HG03565 (cell line): ENCODE data around the gene TPPP3.

Source experiments
- ATAC-seq: cut with Tn5 transposase; IDR thresholded peaks from one replicate; pipeline ENCODE4 v1.9.1; 2021; ENCODE audit warnings: mild to moderate bottlenecking, moderate library complexity; ENCODE audit not compliant: unreplicated experiment

Gene TPPP3

GRCh38 chr16:67405336-67405735 is 12.0 kb upstream of the TPPP3 start:
- ATAC-seq, result no peak

GRCh38 chr16:67404740-67405226 is 11.5 kb upstream of the TPPP3 start:
- ATAC-seq, result no peak

- no peak for ATAC-seq
These were observed 10.8 kb upstream of the TPPP3 start for GRCh38 chr16:67403976-67404555.

GRCh38 chr16:67400901-67401300 is 7.6 kb upstream of the TPPP3 start:
- no peak for ATAC-seq

- no peak for ATAC-seq
These were observed 6.7 kb upstream of the TPPP3 start for GRCh38 chr16:67399749-67400704.

- no peak for ATAC-seq
These were observed 6.0 kb upstream of the TPPP3 start for GRCh38 chr16:67399218-67399733.

- ATAC-seq, result no peak
These were observed 5.4 kb upstream of the TPPP3 start for GRCh38 chr16:67398546-67399217.

- no peak for ATAC-seq
These were observed 4.7 kb upstream of the TPPP3 start for GRCh38 chr16:67397812-67398545.

GRCh38 chr16:67397036-67397801 is 3.9 kb upstream of the TPPP3 start:
- ATAC-seq, result no peak

GRCh38 chr16:67396159-67397035 is 3.1 kb upstream of the TPPP3 start:
- no peak for ATAC-seq

- no peak for ATAC-seq
These were observed 2.3 kb upstream of the TPPP3 start for GRCh38 chr16:67395458-67396158.

- ATAC-seq, result no peak
These were observed 1.8 kb upstream of the TPPP3 start for GRCh38 chr16:67395105-67395457.

GRCh38 chr16:67394155-67395104 is 1.1 kb upstream of the TPPP3 start:
- no peak for ATAC-seq

GRCh38 chr16:67393788-67394154 is 473 bp upstream of the TPPP3 start:
- ATAC-seq, result no peak

GRCh38 chr16:67392301-67393059 is 818 bp downstream of the TPPP3 start:
- ATAC-seq, result no peak

GRCh38 chr16:67391424-67392300 is 1.6 kb downstream of the TPPP3 start:
- ATAC-seq, result no peak
